NCI-H128 (cell line): ENCODE data around the gene CARMIL3.
"Not testable (repeated sequence)": the region's sequence is repeated elsewhere in the genome, so short reads cannot be mapped to it uniquely, and the experiment has no call there.

Experiments
- DNase-seq: peaks from one replicate; lab custom pipeline; 2025; ENCODE audit not compliant: unreplicated experiment; lab: John Stamatoyannopoulos, UW

Gene CARMIL3

GRCh38 chr14:24051789-24052655 is at the start of gene CARMIL3:
Gene CARMIL3 (plus strand): TSS chr14:24052009. CDS start chr14:24052154, 145 bp downstream.
- peak; percentile 43 for DNase-seq

GRCh38 chr14:24006471-24006816 is 45.4 kb upstream of the CARMIL3 start:
- not testable (repeated sequence) for DNase-seq

- peak; percentile 2 for DNase-seq
These were observed 44.8 kb upstream of the CARMIL3 start for GRCh38 chr14:24006817-24007652.

GRCh38 chr14:24011051-24011450 is 40.8 kb upstream of the CARMIL3 start:
- no peak for DNase-seq

GRCh38 chr14:24012726-24013273 is 39.0 kb upstream of the CARMIL3 start:
- DNase-seq: not testable (repeated sequence)

GRCh38 chr14:24013654-24014514 is 37.9 kb upstream of the CARMIL3 start:
- peak; percentile 37 for DNase-seq

GRCh38 chr14:24015745-24016144 is 36.1 kb upstream of the CARMIL3 start:
- not testable (repeated sequence) for DNase-seq

- DNase-seq: not testable (repeated sequence)
These were observed 32.8 kb upstream of the CARMIL3 start for GRCh38 chr14:24018978-24019377.

GRCh38 chr14:24019944-24020343 is 31.9 kb upstream of the CARMIL3 start:
- not testable (repeated sequence) for DNase-seq

- not testable (repeated sequence) for DNase-seq
These were observed 31.3 kb upstream of the CARMIL3 start for GRCh38 chr14:24020520-24020919.

GRCh38 chr14:24024939-24025418 is 26.8 kb upstream of the CARMIL3 start:
- DNase-seq: not testable (repeated sequence)

- DNase-seq: not testable (repeated sequence)
These were observed 22.1 kb upstream of the CARMIL3 start for GRCh38 chr14:24029687-24030086.

GRCh38 chr14:24031331-24031730 is 20.5 kb upstream of the CARMIL3 start:
- DNase-seq: not testable (repeated sequence)

- no peak for DNase-seq
These were observed 18.9 kb upstream of the CARMIL3 start for GRCh38 chr14:24032727-24033418.

- DNase-seq: not testable (repeated sequence)
These were observed 16.0 kb upstream of the CARMIL3 start for GRCh38 chr14:24035769-24036168.

GRCh38 chr14:24036169-24036962 is 15.4 kb upstream of the CARMIL3 start:
- DNase-seq: peak; percentile 43

GRCh38 chr14:24036963-24037657 is 14.7 kb upstream of the CARMIL3 start:
- DNase-seq: not testable (repeated sequence)

- DNase-seq: no peak
These were observed 14.2 kb upstream of the CARMIL3 start for GRCh38 chr14:24037658-24038037.
